ENCODE measurements around the gene TFEB. TPM values are rescaled to one million over a fixed set of nuclear protein-coding genes. Genes with fewer than 3 reads are reported as not detected.

The TFEB gene
- total RNA-seq, 2 experiments from 2014 or later: 14.9 to 15.0 TPM

- Mint-ChIP-seq H3K4me3 (peak overlapping the region; percentile 55), H3K27me3 (no peaks in the 10 kb centered on the region), H3K27ac (peak overlapping the region; percentile 35), H3K9me3 (no peaks in the 10 kb centered on the region), H3K4me1 (peaks cover 8% of the 10 kb centered on the region), H3K36me3 (ENCODE audit: low read depth) (no peaks in the 10 kb centered on the region)
- no peak for DNase-seq
- CTCF ChIA-PET: interaction anchor here (0.7 to 3.4 kb wide), 30 partner anchors 7 to 609 kb away, joined by 3 to 28 read pairs (median 3); partner anchors contain the start of gene TOMM6
- POLR2A ChIA-PET: interaction anchor here (1.0 kb wide), 1 partner anchor 23 kb away, joined by 3 read pairs; no protein-coding TSS in a partner anchor
These were observed 52.7 kb downstream of the TFEB start for GRCh38 chr6:41682497-41683272.

GRCh38 chr6:41682056-41682477 lies 53.3 kb downstream of the TFEB start:
- peak; percentile 69 for DNase-seq
- ChIA-PET POLR2A (no interaction called here), CTCF (interaction anchor here (0.8 to 2.6 kb wide), 5 partner anchors 27 to 314 kb away, joined by 3 to 21 read pairs (median 6); partner anchors contain the start of gene TOMM6)
- Mint-ChIP-seq H3K27me3 (no peaks in the 10 kb centered on the region), H3K4me3 (no peak overlapping the region), H3K27ac (no peak overlapping the region), H3K4me1 (peaks cover 8% of the 10 kb centered on the region), H3K36me3 (ENCODE audit: low read depth) (no peaks in the 10 kb centered on the region), H3K9me3 (no peaks in the 10 kb centered on the region)

GRCh38 chr6:41680182-41680965 lies 55.0 kb downstream of the TFEB start:
- POLR2A ChIA-PET: no interaction called here
- Mint-ChIP-seq H3K27me3 (peaks cover 8% of the 10 kb centered on the region), H3K4me1 (peaks cover 8% of the 10 kb centered on the region), H3K36me3 (ENCODE audit: low read depth) (no peaks in the 10 kb centered on the region), H3K27ac (no peak overlapping the region), H3K9me3 (no peaks in the 10 kb centered on the region), H3K4me3 (no peak overlapping the region)
- no peak for DNase-seq
- CTCF ChIA-PET: interaction anchor here (0.9 to 2.6 kb wide), 4 partner anchors 54 to 312 kb away, joined by 3 to 21 read pairs (median 8); no protein-coding TSS in a partner anchor

GRCh38 chr6:41679696-41680095 lies 55.7 kb downstream of the TFEB start:
- Mint-ChIP-seq H3K27ac (no peak overlapping the region), H3K4me3 (no peak overlapping the region), H3K4me1 (peaks cover 8% of the 10 kb centered on the region), H3K27me3 (peaks cover 8% of the 10 kb centered on the region), H3K36me3 (ENCODE audit: low read depth) (no peaks in the 10 kb centered on the region), H3K9me3 (no peaks in the 10 kb centered on the region)
- DNase-seq: no peak
- ChIA-PET POLR2A (no interaction called here), CTCF (interaction anchor here (1.0 kb wide), 1 partner anchor 47 kb away, joined by 3 read pairs; no protein-coding TSS in a partner anchor)

DNA sequence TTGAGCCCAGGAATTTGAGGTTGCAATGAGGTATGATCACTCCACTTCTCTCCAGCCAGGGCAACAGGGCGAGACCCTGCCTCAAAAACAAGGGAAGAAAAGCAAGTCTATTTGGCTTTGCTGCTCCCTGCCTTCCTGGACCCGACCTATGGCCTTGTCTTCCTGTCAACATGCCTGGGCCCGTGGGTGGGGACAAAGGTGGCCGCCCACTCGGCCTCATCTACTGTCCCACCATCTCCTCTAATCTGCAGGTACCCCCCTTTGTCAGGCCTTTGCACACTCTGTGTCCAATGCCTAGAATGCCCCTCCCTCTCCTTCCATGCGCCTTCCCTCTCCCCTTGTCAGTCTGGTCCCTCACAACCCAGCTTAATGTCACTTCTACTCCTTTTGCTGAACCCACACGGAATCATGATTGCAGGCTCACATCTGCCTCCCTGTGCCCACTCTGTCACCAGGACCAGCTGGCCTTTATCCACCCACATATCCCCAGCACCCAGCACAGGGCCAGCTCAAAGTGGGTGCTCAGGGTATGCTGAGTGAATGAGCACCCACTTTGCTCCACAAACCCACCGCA lies 56.8 kb downstream of the TFEB start:
- peaks cover 8% of the 10 kb centered on the region for H3K27me3 Mint-ChIP-seq
- no peak overlapping the region for H3K4me3 Mint-ChIP-seq
- POLR2A ChIA-PET: interaction anchor here (0.7 kb wide), 1 partner anchor 9 kb away, joined by 3 read pairs; no protein-coding TSS in a partner anchor
- peaks cover 6% of the 10 kb centered on the region for H3K4me1 Mint-ChIP-seq
- DNase-seq: no peak
- no peaks in the 10 kb centered on the region for H3K9me3 Mint-ChIP-seq
- no peaks in the 10 kb centered on the region for H3K36me3 Mint-ChIP-seq (ENCODE audit: low read depth)
- CTCF ChIA-PET: no interaction called here
- H3K27ac Mint-ChIP-seq: no peak overlapping the region

DNA sequence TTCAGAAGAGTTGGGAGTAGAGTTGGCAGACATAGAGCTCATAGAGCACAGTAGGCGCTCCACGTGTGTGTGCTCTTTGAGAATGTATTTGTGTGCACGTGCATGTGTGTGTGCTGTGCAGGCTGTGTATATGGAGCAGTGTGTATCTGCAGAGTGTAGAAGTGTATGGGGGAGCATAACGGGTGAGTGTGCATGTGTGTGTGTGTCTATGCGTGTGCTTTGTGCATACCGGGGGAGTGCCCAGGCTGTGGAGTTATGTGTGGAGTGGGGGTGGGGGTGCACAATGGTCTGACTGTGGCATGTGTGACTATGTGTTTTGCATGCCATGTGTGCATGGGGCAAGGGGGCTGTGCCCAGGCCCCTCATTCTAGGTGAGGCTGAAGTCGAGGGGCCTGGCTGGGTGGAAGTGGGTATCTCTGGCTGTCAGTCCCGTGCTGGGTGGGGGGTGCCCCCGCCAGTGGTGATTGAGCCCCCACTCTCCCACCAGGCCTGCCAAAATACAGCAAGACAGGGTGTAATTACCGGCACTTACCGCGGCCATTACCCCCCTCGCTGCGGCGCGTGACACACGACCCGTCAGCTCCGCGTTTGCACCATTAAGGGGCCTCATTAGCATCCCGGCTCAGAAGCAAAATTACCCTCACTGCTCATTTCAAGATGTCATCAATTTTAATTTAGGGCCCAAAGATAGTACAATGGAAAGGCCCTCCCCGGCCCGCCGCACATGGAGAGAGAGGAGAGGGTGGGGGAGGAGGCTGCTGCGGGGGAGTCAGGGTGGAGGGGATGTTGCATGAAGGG lies 58.1 kb downstream of the TFEB start:
- no peak for DNase-seq
- CTCF ChIA-PET: no interaction called here
- Mint-ChIP-seq H3K27ac (no peak overlapping the region), H3K4me3 (no peak overlapping the region), H3K36me3 (ENCODE audit: low read depth) (no peaks in the 10 kb centered on the region), H3K27me3 (peaks cover 8% of the 10 kb centered on the region), H3K9me3 (no peaks in the 10 kb centered on the region), H3K4me1 (no peaks in the 10 kb centered on the region)
- POLR2A ChIA-PET: interaction anchor here (0.6 kb wide), 1 partner anchor 632 kb away, joined by 3 read pairs; no protein-coding TSS in a partner anchor

DNA sequence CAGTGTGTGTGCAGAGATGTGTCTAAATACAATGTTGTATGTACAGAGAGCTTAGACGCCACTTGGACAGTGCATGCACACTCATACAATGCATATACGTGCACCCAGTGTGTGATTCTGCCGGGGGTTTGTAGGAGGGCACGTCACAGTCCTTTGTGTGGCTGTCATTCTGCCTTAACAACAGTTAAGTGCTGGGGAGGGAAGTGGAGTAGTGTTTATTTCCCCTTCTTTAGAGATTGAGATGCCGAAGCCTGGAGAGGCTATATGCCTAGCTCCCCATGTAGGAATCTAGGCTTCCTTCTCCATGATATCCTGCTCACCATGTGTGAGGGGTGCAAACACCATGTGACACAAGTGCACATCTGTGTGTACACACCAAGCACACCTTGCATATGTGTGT lies 59.0 kb downstream of the TFEB start:
- Mint-ChIP-seq H3K4me3 (no peak overlapping the region), H3K9me3 (no peaks in the 10 kb centered on the region), H3K36me3 (ENCODE audit: low read depth) (no peaks in the 10 kb centered on the region), H3K4me1 (no peaks in the 10 kb centered on the region), H3K27me3 (peaks cover 14% of the 10 kb centered on the region), H3K27ac (no peak overlapping the region)
- CTCF ChIA-PET: no interaction called here
- POLR2A ChIA-PET: interaction anchor here (0.6 kb wide), 1 partner anchor 633 kb away, joined by 3 read pairs; no protein-coding TSS in a partner anchor
- no peak for DNase-seq

DNA sequence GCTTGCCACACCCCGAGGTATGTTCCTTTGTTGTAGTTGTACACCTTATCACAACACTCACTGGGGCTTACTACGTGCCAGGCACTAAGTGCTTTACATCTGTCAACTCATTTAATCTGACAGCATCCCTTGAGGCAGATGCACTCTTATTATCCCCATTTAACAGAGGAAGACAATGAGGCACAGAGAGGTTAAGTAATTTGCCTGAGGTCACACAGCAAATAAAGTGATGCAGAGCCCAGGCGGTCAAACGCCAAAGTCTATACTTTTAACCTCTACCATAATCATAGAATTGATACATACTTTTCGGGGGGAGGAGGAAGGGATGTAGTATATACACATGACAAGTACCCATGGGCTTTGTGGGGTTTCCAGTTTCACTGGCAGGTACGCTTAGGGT lies 59.4 kb downstream of the TFEB start:
- H3K9me3 Mint-ChIP-seq: no peaks in the 10 kb centered on the region
- H3K27me3 Mint-ChIP-seq: peaks cover 15% of the 10 kb centered on the region
- H3K4me1 Mint-ChIP-seq: no peaks in the 10 kb centered on the region
- CTCF ChIA-PET: no interaction called here
- no peaks in the 10 kb centered on the region for H3K36me3 Mint-ChIP-seq (ENCODE audit: low read depth)
- POLR2A ChIA-PET: no interaction called here
- no peak overlapping the region for H3K27ac Mint-ChIP-seq
- no peak for DNase-seq
- H3K4me3 Mint-ChIP-seq: no peak overlapping the region

DNA sequence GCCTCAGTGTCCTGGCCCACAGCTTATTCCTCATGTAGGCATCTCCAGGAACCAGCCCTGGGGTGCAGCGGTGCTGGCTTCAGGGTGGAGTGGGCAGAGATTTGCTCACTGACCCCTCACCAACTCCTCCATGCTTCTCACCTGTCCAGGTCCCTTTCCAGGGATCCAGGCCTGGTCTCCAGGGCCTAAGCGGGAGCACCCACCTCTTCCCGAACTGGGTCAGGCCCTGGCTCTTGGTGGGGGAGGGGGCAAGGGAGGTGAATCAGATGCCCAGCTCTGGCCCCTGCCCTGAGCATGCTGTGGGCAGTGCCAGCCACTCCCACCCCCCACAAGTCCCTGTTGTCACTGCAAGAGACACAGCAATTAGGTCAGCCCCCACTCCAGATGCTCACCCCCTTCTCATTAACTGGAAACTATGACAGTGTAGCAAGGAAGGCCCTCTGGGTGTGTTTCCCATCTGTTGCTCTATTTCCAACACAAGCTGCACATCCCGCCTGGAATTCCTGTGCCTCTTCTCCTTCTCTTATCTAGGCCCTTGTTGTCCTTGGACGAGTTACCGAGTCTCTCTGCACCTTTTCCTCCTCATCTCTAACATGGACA lies 60.1 kb downstream of the TFEB start:
- no peak for DNase-seq
- Mint-ChIP-seq H3K4me1 (no peaks in the 10 kb centered on the region), H3K27ac (no peak overlapping the region), H3K4me3 (no peak overlapping the region), H3K9me3 (no peaks in the 10 kb centered on the region), H3K36me3 (ENCODE audit: low read depth) (no peaks in the 10 kb centered on the region), H3K27me3 (peaks cover 22% of the 10 kb centered on the region)
- CTCF ChIA-PET: interaction anchor here (0.9 kb wide), 1 partner anchor 8 kb away, joined by 3 read pairs; no protein-coding TSS in a partner anchor
- POLR2A ChIA-PET: no interaction called here

- peaks cover 27% of the 10 kb centered on the region for H3K27me3 Mint-ChIP-seq
- H3K36me3 Mint-ChIP-seq (ENCODE audit: low read depth): no peaks in the 10 kb centered on the region
- H3K4me1 Mint-ChIP-seq: no peaks in the 10 kb centered on the region
- POLR2A ChIA-PET: no interaction called here
- no peaks in the 10 kb centered on the region for H3K9me3 Mint-ChIP-seq
- CTCF ChIA-PET: no interaction called here
- H3K4me3 Mint-ChIP-seq: no peak overlapping the region
- H3K27ac Mint-ChIP-seq: no peak overlapping the region
- DNase-seq: no peak
These were observed 61.0 kb downstream of the TFEB start for GRCh38 chr6:41674231-41675000.

DNA sequence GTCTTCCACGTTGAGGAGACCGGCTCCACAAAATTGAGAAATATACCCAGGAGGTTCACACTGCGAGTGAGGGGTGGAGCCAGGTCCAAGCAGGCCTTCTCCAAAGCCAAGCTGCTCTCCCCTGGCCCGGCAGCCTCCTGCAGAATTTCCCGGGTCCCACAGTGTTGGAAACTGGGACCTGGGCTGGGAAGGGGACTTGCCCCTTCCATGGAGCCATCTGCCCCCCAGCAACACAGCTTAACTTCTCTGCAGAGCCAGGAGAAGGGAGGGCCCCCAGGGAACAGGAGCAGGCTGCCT lies 61.8 kb downstream of the TFEB start:
- H3K36me3 Mint-ChIP-seq (ENCODE audit: low read depth): no peaks in the 10 kb centered on the region
- H3K27me3 Mint-ChIP-seq: peaks cover 33% of the 10 kb centered on the region
- H3K27ac Mint-ChIP-seq: no peak overlapping the region
- no peak overlapping the region for H3K4me3 Mint-ChIP-seq
- ChIA-PET POLR2A (no interaction called here), CTCF (no interaction called here)
- no peaks in the 10 kb centered on the region for H3K9me3 Mint-ChIP-seq
- no peaks in the 10 kb centered on the region for H3K4me1 Mint-ChIP-seq
- DNase-seq: no peak

Data from activated CD4-positive, alpha-beta memory T cell treated with anti-CD3 and anti-CD28 coated beads, Interleukin-2, amount 10 ng/mL, durations not matched to agents 7 days and 5 days (primary cell).